Body of pancreas (tissue), 4 donors: ENCODE results near the gene SUCLG1.

Experiments
- POLR2A ChIP-seq, 3 donors: fragments of 450-650 bp; IDR thresholded peaks; one replicate each; pipeline ENCODE4 v1.6.1; 2016; ENCODE audit warnings: antibody characterized with exemption in 3 of 3, mild to moderate bottlenecking in 2 of 3
- TF ChIP-seq, protein P1 (sequence below), 7 experiments: fragments of 450-650 bp in 4 of 7; fragments of 200-600 bp in 3 of 7; sonication (generic) in 3 of 7; IDR thresholded peaks; one replicate each; pipeline ENCODE4 v1.5.1; 2016 to 2019; ENCODE audit warnings: antibody characterized with exemption in 7 of 7

DNA sequence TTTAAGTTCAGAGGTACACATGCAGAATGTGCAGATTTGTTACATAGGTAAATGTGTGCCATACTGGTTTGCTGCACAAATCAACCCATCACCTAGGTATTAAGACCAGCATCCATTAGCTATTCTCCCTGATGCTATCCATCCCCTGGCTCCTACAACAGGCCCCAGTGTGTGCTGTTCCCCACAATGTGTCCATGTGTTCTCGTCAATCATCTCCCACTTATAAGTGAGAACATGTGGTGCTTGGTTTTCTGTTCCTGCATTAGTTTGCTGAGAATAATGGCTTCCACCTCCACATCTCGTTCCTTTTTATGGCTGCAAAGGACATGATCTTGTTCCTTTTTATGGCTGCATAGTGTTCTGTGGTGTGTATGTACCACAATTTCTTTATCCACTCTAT, 75.8 kb downstream of the SUCLG1 start:
- TF ChIP-seq, protein P1, sequence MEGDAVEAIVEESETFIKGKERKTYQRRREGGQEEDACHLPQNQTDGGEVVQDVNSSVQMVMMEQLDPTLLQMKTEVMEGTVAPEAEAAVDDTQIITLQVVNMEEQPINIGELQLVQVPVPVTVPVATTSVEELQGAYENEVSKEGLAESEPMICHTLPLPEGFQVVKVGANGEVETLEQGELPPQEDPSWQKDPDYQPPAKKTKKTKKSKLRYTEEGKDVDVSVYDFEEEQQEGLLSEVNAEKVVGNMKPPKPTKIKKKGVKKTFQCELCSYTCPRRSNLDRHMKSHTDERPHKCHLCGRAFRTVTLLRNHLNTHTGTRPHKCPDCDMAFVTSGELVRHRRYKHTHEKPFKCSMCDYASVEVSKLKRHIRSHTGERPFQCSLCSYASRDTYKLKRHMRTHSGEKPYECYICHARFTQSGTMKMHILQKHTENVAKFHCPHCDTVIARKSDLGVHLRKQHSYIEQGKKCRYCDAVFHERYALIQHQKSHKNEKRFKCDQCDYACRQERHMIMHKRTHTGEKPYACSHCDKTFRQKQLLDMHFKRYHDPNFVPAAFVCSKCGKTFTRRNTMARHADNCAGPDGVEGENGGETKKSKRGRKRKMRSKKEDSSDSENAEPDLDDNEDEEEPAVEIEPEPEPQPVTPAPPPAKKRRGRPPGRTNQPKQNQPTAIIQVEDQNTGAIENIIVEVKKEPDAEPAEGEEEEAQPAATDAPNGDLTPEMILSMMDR (IDR thresholded peaks at IDR 0.05) = no peak
- no peak for TF ChIP-seq POLR2A (IDR thresholded peaks at IDR 0.05)
